RCC 7860 (cell line): Measurements from ENCODE around the gene TMEM187.

Experiments used
- DNase-seq: peaks from one replicate; pipeline ENCODE4 v3.0.0-alpha.2; 2015; ENCODE audit warnings: low spot score
- FAIRE-seq: peaks from 2 replicates; lab custom pipeline; 2012; peaks lifted over from hg19 to GRCh38; lab: Jason Lieb, UNC

TMEM187 gene

GRCh38 chrX:153953892-153954557 lies 18.5 kb upstream of the TMEM187 start:
- FAIRE-seq = no peak

DNA sequence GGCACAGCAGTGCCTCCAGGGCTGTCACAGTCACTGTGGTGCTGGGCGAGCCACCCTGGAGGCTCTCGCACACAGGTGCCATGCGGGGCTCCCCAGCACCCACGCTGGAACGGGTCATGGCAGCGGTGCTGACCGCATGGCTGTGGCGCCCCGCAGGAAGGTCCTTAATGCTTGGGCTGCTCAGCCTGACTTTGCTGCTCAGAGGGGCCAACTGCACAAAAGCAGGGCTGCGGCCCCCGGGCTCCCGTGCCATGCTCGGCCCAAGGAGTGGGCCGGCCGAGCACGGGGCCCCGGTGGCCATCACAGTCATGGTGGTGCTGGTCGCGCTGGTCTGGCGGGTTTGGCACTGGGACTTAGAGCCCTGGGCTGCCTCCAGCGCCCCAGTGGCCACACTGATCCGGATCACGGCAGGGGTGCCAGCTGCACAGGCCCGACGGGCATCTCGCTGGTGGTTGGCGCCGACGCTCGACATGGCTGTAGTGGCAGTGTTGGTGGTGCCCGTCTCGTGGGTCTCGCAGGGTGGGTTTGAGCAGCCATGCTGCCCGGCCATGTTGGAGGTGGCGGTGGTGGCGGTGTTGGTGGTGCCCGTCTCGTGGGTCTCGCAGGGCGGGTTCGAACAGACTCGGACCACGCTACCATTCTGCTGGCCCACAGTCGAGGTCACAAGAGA lies 17.9 kb upstream of the TMEM187 start:
- DNase-seq = no peak
- no peak for FAIRE-seq

More at GRCh38 chrX:153953892-153954557, 18.5 kb upstream of the TMEM187 start:
- no peak for DNase-seq

- DNase-seq (no peak), FAIRE-seq (no peak)
These were observed 17.3 kb upstream of the TMEM187 start for GRCh38 chrX:153955228-153955732.

GRCh38 chrX:153956044-153956907 lies 16.3 kb upstream of the TMEM187 start:
- FAIRE-seq (no peak), DNase-seq (no peak)

DNA sequence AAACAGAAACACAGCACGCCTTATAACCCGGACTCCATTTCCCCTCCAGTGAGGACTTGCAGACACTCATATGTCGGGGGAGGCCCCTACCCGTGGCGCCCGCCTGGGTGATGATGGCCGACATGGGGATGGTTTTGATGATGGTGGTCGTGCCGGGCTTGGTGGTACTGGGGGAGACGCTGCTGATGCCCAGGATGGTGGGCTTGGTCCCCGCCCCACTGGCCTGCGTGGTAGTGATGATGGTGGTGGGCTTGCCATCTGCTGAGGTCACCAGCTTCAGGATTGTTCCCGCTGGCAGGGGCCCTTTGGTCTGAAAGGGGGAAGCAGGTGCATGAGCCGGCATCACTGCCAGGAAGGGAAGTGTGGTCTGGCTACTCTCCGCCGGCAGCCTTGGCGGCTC lies 15.3 kb upstream of the TMEM187 start:
- DNase-seq = no peak
- no peak for FAIRE-seq

DNA sequence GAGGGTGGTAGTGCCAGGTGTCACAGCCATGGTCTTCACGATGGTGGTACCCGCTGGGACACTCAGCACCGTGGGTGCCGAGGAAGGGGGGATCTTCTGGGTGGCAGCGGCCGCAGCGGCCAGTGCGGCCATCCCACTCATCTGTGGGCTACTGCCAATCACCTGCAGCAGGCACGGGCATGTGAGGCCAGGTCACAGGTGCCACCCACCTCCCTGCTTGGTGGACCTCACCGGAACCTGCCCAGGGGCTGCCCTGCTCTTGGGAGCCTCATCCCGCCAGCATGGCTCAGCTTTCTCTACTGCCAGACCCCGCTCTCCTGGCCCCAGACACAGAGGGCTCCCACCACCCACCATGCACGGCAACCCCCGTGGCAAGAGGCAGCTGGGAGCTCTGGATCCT lies 13.9 kb upstream of the TMEM187 start:
- no peak for FAIRE-seq
- DNase-seq = no peak

GRCh38 chrX:153959649-153960048 lies 12.9 kb upstream of the TMEM187 start:
- DNase-seq = no peak
- FAIRE-seq = no peak

DNA sequence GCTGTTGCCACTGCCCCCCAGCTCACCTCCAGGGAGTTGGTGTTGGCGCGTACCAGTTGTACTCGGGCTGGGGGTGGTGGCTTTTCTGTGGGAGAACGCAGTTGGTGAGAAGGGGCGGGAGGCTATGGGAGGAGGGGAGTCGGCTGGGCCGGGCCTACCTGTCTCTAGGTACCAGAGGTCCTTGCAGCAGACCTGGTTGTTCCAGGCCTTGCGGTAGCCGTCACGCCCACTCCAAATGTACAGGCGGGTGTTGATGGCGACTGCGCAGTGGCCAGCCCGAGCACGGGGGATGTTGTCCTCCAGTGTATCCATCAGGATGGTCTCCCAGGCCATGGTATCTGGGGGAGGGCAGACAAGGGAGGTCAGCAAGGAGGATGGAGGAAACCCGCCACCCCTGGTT lies 12.5 kb upstream of the TMEM187 start:
- DNase-seq = no peak
- no peak for FAIRE-seq

GRCh38 chrX:153960786-153961185 lies 11.8 kb upstream of the TMEM187 start:
- DNase-seq (no peak), FAIRE-seq (no peak)

DNA sequence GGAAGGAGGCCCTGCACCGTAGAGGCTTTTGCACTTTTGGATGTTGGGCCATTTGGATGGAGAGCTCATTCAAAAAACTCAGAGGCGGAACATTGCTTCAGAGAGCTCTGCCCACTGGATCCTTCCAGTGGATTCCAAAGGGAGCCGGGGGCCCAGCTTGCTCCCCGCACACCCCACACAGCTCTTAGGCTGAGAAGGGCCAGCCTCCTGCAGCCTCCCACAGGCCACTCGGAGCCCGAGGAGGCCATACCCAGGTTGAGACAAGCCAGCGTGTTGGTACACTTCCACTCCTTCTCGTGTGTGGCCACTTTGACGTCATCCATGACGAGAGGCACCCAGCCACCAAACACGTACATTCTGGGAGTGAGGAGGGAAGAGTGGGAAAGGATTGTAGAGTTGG lies 11.3 kb upstream of the TMEM187 start:
- no peak for DNase-seq
- no peak for FAIRE-seq

DNA sequence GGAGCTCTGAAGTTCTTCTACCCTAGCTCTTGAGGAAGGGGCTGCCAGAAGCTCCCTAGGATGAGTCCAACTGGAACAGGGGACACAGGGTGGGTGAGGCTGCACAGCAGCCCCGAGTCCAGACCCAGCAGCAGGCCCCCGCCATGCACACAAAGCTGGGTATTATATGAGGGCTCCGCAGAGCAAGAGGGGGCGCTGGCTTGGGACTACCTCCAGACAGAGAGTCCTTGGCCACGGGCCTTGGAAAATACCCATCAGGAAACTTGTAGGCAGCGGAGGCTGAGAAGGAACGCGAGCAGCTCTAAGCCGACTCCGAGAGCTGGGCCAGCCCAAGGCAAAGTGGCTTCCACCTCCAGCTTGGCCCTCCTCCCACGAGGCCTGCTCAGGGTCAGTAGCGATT lies 9.0 kb upstream of the TMEM187 start:
- no peak for FAIRE-seq
- no peak for DNase-seq

GRCh38 chrX:153964105-153964504 lies 8.4 kb upstream of the TMEM187 start:
- DNase-seq (no peak), FAIRE-seq (no peak)

DNA sequence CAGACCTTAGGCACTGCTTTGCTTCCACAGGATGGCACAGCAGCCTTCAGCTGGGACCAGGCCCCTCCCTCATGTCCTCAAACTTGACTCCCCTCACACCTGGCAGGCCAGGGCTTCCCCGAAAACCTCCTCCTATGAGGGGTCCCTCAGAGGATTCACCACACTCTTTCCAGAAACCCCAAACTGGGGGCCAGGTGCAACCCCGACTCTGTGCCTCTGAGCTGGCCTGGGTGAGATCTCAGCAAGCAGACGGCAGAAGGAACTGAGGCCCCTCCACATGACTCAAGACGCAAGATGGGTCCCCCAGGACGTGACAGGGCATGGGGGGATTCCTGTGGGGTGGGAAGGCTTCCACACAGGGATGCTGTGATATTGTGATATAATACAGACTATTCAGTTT lies 7.1 kb upstream of the TMEM187 start:
- no peak for FAIRE-seq
- no peak for DNase-seq

DNA sequence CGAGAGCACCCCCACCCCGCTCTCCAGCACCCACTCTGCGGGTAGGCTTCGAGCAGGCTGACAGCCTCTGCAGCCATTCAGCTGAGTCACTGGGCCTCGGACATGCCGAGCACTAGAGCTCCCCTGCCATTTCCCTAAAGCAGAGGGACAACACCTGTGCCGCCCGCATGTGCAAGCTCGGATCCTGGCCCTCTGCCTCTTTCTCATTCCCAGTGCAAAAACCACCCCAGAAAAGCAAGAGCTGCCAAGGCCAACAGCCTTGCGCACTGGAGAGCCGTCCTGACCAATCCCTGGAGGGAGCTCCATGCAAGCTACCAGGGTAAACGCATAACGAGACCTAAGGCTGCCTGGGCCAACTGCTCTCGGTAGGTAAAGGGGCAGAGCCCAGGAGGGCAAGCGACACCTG lies 6.3 kb upstream of the TMEM187 start:
- no peak for DNase-seq
- no peak for FAIRE-seq

DNA sequence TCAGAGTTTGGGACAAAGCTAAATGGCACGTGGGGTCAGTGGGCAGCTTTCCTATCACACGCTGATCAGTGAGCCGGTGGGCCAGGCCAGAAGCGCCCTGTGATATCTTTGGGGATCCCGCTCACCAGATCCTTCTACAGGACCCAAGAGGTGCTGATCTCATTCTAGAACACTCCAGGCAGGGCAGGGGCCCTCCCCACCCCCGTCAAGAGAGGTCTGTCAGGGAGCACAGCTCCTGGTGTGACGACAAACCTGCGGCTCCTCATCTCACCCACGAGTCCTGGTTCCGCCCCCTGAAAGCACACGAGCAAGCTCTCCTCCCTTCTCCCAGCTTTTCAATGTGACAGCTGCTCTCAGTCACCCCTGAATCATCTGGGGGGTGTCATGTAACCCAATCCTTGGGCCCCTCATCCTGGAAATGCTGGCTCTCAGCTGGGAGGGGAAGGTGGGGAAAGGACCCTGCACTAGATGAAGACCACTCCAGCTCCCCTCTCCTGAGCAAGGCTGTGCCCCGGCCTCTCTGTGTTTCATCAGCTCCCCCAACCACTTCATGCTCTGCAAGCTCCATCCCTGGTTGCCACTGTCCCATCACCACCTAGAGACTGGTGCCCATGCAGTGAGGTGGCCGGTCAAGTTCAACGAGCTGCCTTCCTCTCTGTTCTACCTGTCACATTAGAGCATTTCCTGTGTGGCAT lies 5.6 kb upstream of the TMEM187 start:
- FAIRE-seq (no peak), DNase-seq (no peak)

GRCh38 chrX:153967536-153968224 lies 4.9 kb upstream of the TMEM187 start:
- no peak for FAIRE-seq
- DNase-seq = no peak

DNA sequence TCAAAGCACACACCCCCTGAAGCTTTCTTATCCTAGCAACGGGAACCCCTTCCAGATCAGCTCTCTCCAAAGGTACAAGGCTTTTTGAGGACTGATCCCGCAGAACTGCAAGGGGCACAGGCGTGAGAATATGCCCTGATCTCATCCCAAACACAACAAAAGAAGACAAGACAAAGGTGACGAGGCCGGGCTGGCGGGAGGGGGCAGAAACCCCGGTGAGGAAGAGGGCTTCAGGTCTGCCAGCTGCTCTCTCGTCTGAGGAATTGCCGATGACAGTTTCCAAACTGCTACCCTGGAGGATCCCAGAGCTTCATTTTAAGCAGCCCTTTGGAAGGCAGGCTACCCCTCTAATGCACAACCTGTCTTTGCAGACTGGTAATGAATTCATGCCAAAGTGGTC lies 4.3 kb upstream of the TMEM187 start:
- DNase-seq = no peak
- no peak for FAIRE-seq

DNA sequence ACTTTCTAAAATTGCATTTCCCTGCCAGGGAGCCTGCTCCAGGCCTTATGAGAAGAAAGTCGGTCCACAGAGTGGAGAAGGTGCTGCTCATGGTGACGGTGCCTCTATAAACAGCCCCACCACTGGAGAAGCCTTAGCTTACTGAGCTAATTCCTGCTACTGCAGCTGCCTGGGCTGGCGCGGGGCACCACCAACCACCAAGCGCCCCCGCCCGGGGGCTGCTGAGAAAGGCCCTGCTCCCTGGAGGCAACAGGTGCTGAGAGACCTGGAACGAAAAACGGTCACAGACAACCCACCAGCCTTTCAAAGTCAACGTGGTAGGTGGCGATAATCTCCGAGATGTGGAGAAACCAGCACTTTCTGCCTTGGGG lies 3.8 kb upstream of the TMEM187 start:
- FAIRE-seq (no peak), DNase-seq (no peak)

DNA sequence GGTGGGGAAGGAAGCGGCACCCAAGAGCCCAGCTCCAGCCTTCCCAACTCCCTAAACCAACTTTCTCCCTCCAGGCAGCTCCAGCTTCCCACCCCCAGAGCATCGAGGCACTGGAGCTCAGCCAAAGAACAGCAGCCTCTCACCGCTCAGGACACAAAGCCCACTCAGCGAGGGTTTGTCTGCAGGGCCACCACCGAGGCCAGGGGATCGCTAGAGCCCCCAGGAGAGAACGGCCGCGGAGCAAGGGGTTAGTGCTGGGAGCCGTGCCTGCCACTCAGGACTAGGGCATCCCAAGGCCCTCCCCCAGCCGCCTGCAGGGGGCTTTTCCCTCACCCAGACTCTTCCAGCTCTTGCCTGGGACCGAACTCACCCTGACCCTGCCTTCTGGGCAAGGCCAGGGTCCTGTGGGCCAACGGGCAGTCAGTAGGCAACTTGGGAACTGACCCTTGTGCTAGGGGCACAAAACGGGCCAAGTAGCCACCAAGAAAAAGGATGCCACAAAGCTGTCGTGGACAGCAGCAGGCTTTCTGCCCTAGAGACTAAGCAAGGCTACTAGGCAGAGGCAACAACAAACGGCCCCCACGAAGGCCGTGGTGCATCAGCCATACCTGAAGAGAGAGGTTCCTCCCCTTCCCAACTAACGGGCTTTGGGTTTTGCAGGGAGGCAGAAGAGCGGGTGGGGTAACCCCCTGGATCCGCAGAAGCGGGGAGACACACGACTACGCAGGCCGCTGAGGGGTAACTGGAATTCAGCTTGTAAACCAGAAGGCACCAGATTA lies 3.2 kb upstream of the TMEM187 start:
- no peak for DNase-seq
- FAIRE-seq = no peak

DNA sequence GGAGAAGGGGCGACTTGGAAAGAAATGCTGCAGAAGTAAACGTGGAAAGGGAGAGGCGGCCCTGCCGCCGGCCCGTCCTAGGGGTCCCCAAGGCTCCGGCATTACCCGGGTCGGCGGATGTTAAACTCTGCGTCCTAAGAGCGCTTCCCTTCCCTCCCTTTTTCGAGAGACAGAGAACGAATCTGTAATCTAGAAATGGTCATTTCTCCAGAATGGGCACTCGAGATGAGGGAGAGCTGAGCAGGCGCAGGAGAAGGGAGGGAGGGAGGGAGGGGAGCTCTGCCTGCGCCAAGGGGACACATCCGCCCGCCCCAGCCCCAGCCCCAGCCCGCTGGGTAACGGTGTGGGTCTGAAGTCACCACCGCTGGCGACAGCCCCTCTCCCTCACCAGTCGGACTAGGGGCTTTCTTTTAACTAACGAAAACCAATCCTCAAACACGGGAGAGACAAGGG lies 2.6 kb upstream of the TMEM187 start:
- no peak for DNase-seq

More for the DNA sequence above, 2.6 kb upstream of the TMEM187 start:
- FAIRE-seq = no peak
